Small intestine (tissue), 7 donors: Measurements from ENCODE around the gene GTF2A1. TPM values are rescaled to one million over a fixed set of nuclear protein-coding genes. Genes with fewer than 3 reads are reported as not detected.
"Not testable (repeated sequence)": the region's sequence is repeated elsewhere in the genome, so short reads cannot be mapped to it uniquely, and the experiment has no call there.

ENCODE experiments used
- DNase-seq, 2 donors: peaks; one replicate each; pipeline versions ENCODE4 v3.0.0 to v3.0.0-alpha.2; 2013
- FAIRE-seq: peaks from 2 replicates; lab custom pipeline; 2012; peaks lifted over from hg19 to GRCh38; lab: Jason Lieb, UNC
- H3K27ac ChIP-seq, 3 donors: one replicate each; pipeline ENCODE4 v1.5.1; 2013; ENCODE audit warnings: low read length in 2 of 3, mild to moderate bottlenecking in 2 of 3, control low read depth in 1 of 3, inconsistent platforms in 1 of 3, low read depth in 1 of 3, moderate library complexity in 1 of 3
- H3K27me3 ChIP-seq, 3 donors: one replicate each; pipeline ENCODE4 v1.6.1; 2013; ENCODE audit warnings: low read length in 3 of 3, inconsistent platforms in 1 of 3; ENCODE audit not compliant: control insufficient read depth in 3 of 3, insufficient read depth in 3 of 3
- H3K36me3 ChIP-seq, 3 donors: one replicate each; pipeline ENCODE4 v1.6.1; 2013; ENCODE audit warnings: low read length in 3 of 3, inconsistent platforms in 1 of 3, low read depth in 1 of 3, mild to moderate bottlenecking in 1 of 3, moderate library complexity in 1 of 3; ENCODE audit not compliant: control insufficient read depth in 3 of 3, insufficient read depth in 2 of 3
- H3K4me1 ChIP-seq, 3 donors: one replicate each; pipeline ENCODE4 v1.6.1; 2013; ENCODE audit warnings: low read length in 2 of 3, inconsistent platforms in 1 of 3, low read depth in 1 of 3, mild to moderate bottlenecking in 1 of 3, moderate library complexity in 1 of 3; ENCODE audit not compliant: control insufficient read depth in 3 of 3, insufficient read depth in 2 of 3
- H3K4me3 ChIP-seq, 3 donors: one replicate each; pipeline ENCODE4 v1.5.1; 2013; ENCODE audit warnings: low read length in 3 of 3, control low read depth in 1 of 3, inconsistent platforms in 1 of 3, low read depth in 1 of 3, mild to moderate bottlenecking in 1 of 3, moderate library complexity in 1 of 3
- H3K9me3 ChIP-seq, 2 donors: one replicate each; pipeline ENCODE4 v1.6.1; 2013; ENCODE audit warnings: low read depth in 1 of 2, low read length in 1 of 2; ENCODE audit not compliant: control insufficient read depth in 2 of 2, insufficient read depth in 1 of 2
- WGBS, 3 donors: extraction: QIAGEN DNeasy Blood & Tissue Kit; methylation state at CpG; one replicate each; pipeline ENCODE4 v1.1.7; 2013; 5-methylcytosine and 5-hydroxymethylcytosine counted together
- polyA plus RNA-seq, 4 donors: library from polyadenylated mRNA; stranded (reverse) in 3 of 4; unstranded in 1 of 4; fragments of 200-250 nt in 3 of 4; fragments of 120-200 nt in 1 of 4; gene quantifications; one replicate each; pipeline versions ENCODE4 v1.2.1 to v1.2.3, GENCODE V29; 2013
- donor health status: healthy with polysubstance abuse.
- donor health status: control.
- donor health status: control.
- donor health status: Bipolar disorder and iron deficiency.
- donor health status: healthy.

GTF2A1 gene
- polyA plus RNA-seq, 4 donors, result 4.9 to 19.1 (median 7.9) TPM

GRCh38 chr14:81261176-81261575, 40.4 kb upstream of the GTF2A1 start:
- H3K27ac ChIP-seq, result no peak overlapping the region
- DNase-seq (no peak), FAIRE-seq (no peak)
- H3K9me3 ChIP-seq, result no peaks in the 10 kb centered on the region
- WGBS, 3 donors, result 58 to 86% (median 81%) methylated on average over 3 of the region's 3 CpGs
- no peaks in the 10 kb centered on the region for H3K27me3 ChIP-seq
- no peak overlapping the region for H3K4me3 ChIP-seq
- H3K4me1 ChIP-seq, result no peaks in the 10 kb centered on the region
- H3K36me3 ChIP-seq, result no peaks in the 10 kb centered on the region

DNA sequence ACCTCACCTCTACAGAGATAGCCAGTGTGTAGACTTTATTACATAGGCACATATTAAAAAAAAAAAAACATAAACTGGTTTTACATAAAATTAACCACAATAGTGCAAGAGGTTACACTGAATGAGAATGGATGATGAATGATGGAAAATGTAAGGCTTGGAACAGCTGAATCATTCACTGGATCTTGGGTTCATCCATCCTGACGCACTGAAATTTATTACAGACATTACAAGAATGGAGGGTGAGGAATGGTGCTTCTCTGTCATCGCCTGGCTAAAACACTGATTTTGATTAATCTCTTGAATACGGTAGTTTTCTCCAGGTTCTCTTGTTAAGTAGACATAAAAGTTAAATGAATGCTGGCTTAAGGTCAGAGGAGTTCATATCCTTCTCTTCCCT, 40.0 kb upstream of the GTF2A1 start:
- no peaks in the 10 kb centered on the region for H3K4me1 ChIP-seq
- 90 to 93% (median 90%) methylated on average over 3 of the region's 3 CpGs for WGBS, 3 donors
- FAIRE-seq (no peak), DNase-seq (no peak)
- H3K4me3 ChIP-seq, result no peak overlapping the region
- H3K36me3 ChIP-seq, result no peaks in the 10 kb centered on the region
- H3K27ac ChIP-seq, result no peak overlapping the region
- H3K9me3 ChIP-seq, result no peaks in the 10 kb centered on the region
- no peaks in the 10 kb centered on the region for H3K27me3 ChIP-seq

DNA sequence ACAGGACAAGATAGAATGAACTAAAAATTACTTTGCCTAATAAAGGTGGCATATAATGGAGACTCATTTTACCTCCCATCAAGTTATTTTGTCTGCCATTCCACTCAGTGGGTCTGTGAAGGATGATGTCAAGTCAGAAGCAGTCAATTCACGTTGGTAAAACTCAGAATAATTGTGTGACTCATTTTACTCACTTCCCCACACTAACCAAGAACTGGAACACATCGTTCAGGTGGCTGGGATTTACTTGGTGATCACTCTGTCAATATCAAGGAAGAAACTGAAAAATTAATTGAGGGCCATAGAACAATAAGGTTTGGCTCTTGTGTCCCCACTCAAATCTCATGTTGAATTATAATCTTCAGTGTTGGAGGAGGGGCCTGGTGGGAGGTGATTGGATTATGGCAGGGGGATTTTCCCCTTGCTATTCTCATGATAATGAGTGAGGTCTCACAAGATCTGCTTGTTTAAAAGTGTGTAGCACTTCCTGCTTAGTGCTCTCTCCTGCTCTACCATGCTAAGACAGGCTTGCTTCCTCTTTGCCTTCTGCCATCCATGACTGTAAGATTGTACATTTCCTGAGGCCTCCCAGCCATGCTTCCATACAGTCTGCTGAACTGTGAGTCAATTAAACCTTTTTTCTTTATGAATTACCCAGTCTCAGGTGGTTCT, 35.7 kb upstream of the GTF2A1 start:
- DNase-seq (no peak), FAIRE-seq (no peak)
- 58 to 70% (median 63%) methylated on average over 2 of the region's 2 CpGs for WGBS, 3 donors
- Histone ChIP-seq H3K4me1 (no peaks in the 10 kb centered on the region), H3K27ac (no peak overlapping the region), H3K27me3 (no peaks in the 10 kb centered on the region), H3K9me3 (no peaks in the 10 kb centered on the region), H3K4me3 (no peak overlapping the region), H3K36me3 (no peaks in the 10 kb centered on the region)

- H3K36me3 ChIP-seq, result no peaks in the 10 kb centered on the region
- 37 to 73% (median 62%) methylated on average over 1 of the region's 1 CpG for WGBS, 3 donors
- H3K9me3 ChIP-seq, result no peaks in the 10 kb centered on the region
- no peak overlapping the region for H3K4me3 ChIP-seq
- FAIRE-seq, result no peak
- no peaks in the 10 kb centered on the region for H3K27me3 ChIP-seq
- no peak for DNase-seq
- no peaks in the 10 kb centered on the region for H3K4me1 ChIP-seq
- no peak overlapping the region for H3K27ac ChIP-seq
Observed at GRCh38 chr14:81252278-81252677, 31.5 kb upstream of the GTF2A1 start.

GRCh38 chr14:81247271-81247766, 26.6 kb upstream of the GTF2A1 start:
- WGBS, 3 donors, result 71 to 72% (median 71%) methylated on average over 8 of the region's 8 CpGs
- DNase-seq, result no peak
- Histone ChIP-seq H3K36me3 (no peaks in the 10 kb centered on the region), H3K9me3 (peaks cover 0 to 3% of the 10 kb centered on the region in 2 donors), H3K27ac (no peak overlapping the region), H3K27me3 (no peaks in the 10 kb centered on the region), H3K4me3 (no peak overlapping the region), H3K4me1 (no peaks in the 10 kb centered on the region)
- no peak for FAIRE-seq

GRCh38 chr14:81246461-81247270, 25.9 kb upstream of the GTF2A1 start:
- no peak for DNase-seq
- no peak overlapping the region for H3K27ac ChIP-seq
- 84 to 87% (median 85%) methylated on average over 19 of the region's 19 CpGs for WGBS, 3 donors
- peaks cover 0 to 3% of the 10 kb centered on the region in 2 donors for H3K9me3 ChIP-seq
- no peak for FAIRE-seq
- H3K4me1 ChIP-seq, result no peaks in the 10 kb centered on the region
- H3K27me3 ChIP-seq, result no peaks in the 10 kb centered on the region
- H3K4me3 ChIP-seq, result no peak overlapping the region
- no peaks in the 10 kb centered on the region for H3K36me3 ChIP-seq

DNA sequence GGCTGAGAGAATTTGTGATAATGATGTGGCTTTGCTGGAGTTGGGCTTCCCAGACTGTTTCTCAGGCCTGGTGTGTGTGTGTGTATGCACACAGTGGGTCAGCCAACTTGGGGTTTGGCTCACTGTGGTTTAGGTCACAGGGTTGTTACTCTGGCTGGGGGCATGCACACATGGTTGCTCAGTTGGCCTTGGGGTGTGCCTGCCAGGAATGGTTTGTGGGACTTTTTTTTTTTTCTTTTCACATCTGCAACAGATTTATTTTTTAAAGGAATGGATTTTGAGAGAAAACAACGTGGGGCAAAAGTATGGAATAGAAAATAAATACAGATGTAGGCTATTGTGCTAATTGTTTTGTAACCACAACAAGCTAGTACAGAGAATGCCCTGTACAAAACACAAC, 25.0 kb upstream of the GTF2A1 start:
- Histone ChIP-seq H3K36me3 (no peaks in the 10 kb centered on the region), H3K9me3 (peaks cover 0 to 3% of the 10 kb centered on the region in 2 donors), H3K27ac (no peak overlapping the region), H3K4me1 (no peaks in the 10 kb centered on the region), H3K27me3 (no peaks in the 10 kb centered on the region), H3K4me3 (no peak overlapping the region)
- WGBS, 3 donors, result 36 to 45% (median 40%) methylated on average over 1 of the region's 1 CpG
- DNase-seq (no peak), FAIRE-seq (no peak)

DNA sequence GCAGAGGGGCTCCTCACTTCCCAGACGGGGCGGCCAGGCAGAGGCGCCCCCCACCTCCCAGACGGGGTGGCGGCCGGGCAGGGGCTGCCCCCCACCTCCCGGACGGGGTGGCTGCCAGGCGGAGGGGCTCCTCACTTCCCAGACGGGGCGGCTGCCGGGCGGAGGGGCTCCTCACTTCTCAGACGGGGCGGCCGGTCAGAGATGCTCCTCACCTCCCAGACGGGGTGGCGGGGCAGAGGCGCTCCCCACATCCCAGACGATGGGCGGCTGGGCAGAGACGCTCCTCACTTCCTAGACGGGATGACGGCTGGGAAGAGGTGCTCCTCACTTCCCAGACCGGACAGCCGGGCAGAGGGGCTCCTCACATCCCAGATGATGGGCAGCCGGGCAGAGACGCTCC, 23.7 kb upstream of the GTF2A1 start:
- H3K27ac ChIP-seq, H3K36me3 ChIP-seq, H3K27me3 ChIP-seq, H3K4me1 ChIP-seq, H3K9me3 ChIP-seq, DNase-seq, H3K4me3 ChIP-seq, FAIRE-seq: not testable (repeated sequence)
- 89 to 97% (median 93%) methylated on average over 14 to 28 of the region's 28 CpGs for WGBS, 3 donors
